ENCODE results near the gene RANBP9.

RANBP9 gene

GRCh38 chr6:13711733-13712598, at the start of gene RANBP9:
Gene RANBP9 (minus strand): TSS chr6:13711835. CDS start chr6:13711505, 330 bp downstream.
- peak in 55 of 56 donors; percentile 40 to 97 (median 79) for DNase-seq

- DNase-seq, result no peak
Measured at GRCh38 chr6:13760307-13761304, 49.0 kb upstream of the RANBP9 start.

GRCh38 chr6:13759025-13759424, 47.4 kb upstream of the RANBP9 start:
- DNase-seq, result no peak

- no peak for DNase-seq
Measured at GRCh38 chr6:13754644-13755043, 43.0 kb upstream of the RANBP9 start.

- no peak for DNase-seq
Measured at GRCh38 chr6:13743736-13744127, 32.1 kb upstream of the RANBP9 start.

GRCh38 chr6:13742961-13743735, 31.5 kb upstream of the RANBP9 start:
- no peak for DNase-seq

GRCh38 chr6:13741365-13741764, 29.7 kb upstream of the RANBP9 start:
- no peak for DNase-seq

GRCh38 chr6:13735031-13735430, 23.4 kb upstream of the RANBP9 start:
- DNase-seq, result no peak

- DNase-seq, result peak in 8 of 56 donors; percentile 0 to 18 (median 5)
Measured at GRCh38 chr6:13733178-13733887, 21.7 kb upstream of the RANBP9 start.

GRCh38 chr6:13730704-13731103, 19.1 kb upstream of the RANBP9 start:
- DNase-seq, result no peak

GRCh38 chr6:13729891-13730290, 18.3 kb upstream of the RANBP9 start:
- peak in 2 of 56 donors; percentile 2 to 15 for DNase-seq

- DNase-seq, result no peak
Measured at GRCh38 chr6:13725570-13725969, 13.9 kb upstream of the RANBP9 start.

GRCh38 chr6:13725052-13725451, 13.4 kb upstream of the RANBP9 start:
- no peak for DNase-seq

- no peak for DNase-seq
Measured at GRCh38 chr6:13724182-13724581, 12.5 kb upstream of the RANBP9 start.

- DNase-seq, result no peak
Measured at GRCh38 chr6:13722880-13723279, 11.2 kb upstream of the RANBP9 start.

GRCh38 chr6:13718123-13718458, 6.5 kb upstream of the RANBP9 start:
- DNase-seq, result no peak

- DNase-seq, result no peak
Measured at GRCh38 chr6:13716955-13717295, 5.3 kb upstream of the RANBP9 start.

GRCh38 chr6:13716225-13716954, 4.8 kb upstream of the RANBP9 start:
- no peak for DNase-seq

GRCh38 chr6:13715444-13715883, 3.8 kb upstream of the RANBP9 start:
- DNase-seq, result no peak

GRCh38 chr6:13712599-13712898, 914 bp upstream of the RANBP9 start:
- no peak for DNase-seq
